SJSA1 (cell line): ENCODE results near the gene TTC21A. TPM values are rescaled to one million over a fixed set of nuclear protein-coding genes. Genes with fewer than 3 reads are reported as not detected.

Source experiments
- DNase-seq, 2 experiments: peaks; one replicate each; pipeline ENCODE4 v3.0.0-alpha.2; 2015 to 2020; ENCODE audit warnings: low spot score in 2 of 2, low read depth in 1 of 2
- H3K27ac ChIP-seq: fragments of 250-450 bp; sonication (Bioruptor Pico); 2 replicates; pipeline ENCODE4 v1.5.1; 2020; ENCODE audit warnings: mild to moderate bottlenecking, moderate library complexity
- H3K27me3 ChIP-seq: fragments of 250-450 bp; sonication (Bioruptor Pico); replicated peaks from 2 replicates; pipeline ENCODE4 v1.5.1; 2020; ENCODE audit warnings: mild to moderate bottlenecking, moderate library complexity
- H3K36me3 ChIP-seq: fragments of 250-450 bp; sonication (Bioruptor Pico); 2 replicates; pipeline ENCODE4 v1.5.1; 2020; ENCODE audit warnings: mild to moderate bottlenecking
- H3K4me1 ChIP-seq: fragments of 250-450 bp; sonication (Bioruptor Pico); replicated peaks from 2 replicates; pipeline ENCODE4 v1.6.1; 2021; ENCODE audit warnings: mild to moderate bottlenecking
- H3K4me3 ChIP-seq: fragments of 250-450 bp; sonication (Bioruptor Pico); 2 replicates; pipeline ENCODE4 v1.5.1; 2020; ENCODE audit warnings: mild to moderate bottlenecking
- H3K9me3 ChIP-seq: fragments of 250-450 bp; sonication (Bioruptor Pico); replicated peaks from 2 replicates; pipeline ENCODE4 v1.5.1; 2020; ENCODE audit warnings: mild to moderate bottlenecking
- total RNA-seq: library from RNA; depleted of rRNA; stranded (reverse); fragments of >200 nt; shearing (Covaris generic); gene quantifications from 2 replicates; pipeline ENCODE4 v1.2.3, GENCODE V29; 2014; rRNA removed

Gene TTC21A
- total RNA-seq, 1 experiment from 2014 or later: 0.24 TPM

GRCh38 chr3:39184081-39184967, 76.8 kb downstream of the TTC21A start:
- H3K36me3 ChIP-seq: no peaks in the 10 kb centered on the region
- no peak overlapping the region for H3K4me3 ChIP-seq
- no peak for DNase-seq

GRCh38 chr3:39184968-39185285, 77.4 kb downstream of the TTC21A start:
- H3K27me3 ChIP-seq: no peaks in the 10 kb centered on the region
- no peak overlapping the region for H3K4me3 ChIP-seq
- H3K36me3 ChIP-seq: no peaks in the 10 kb centered on the region
- H3K4me1 ChIP-seq: peaks cover 19% of the 10 kb centered on the region
- H3K27ac ChIP-seq: no peak overlapping the region
- DNase-seq: no peak
- H3K9me3 ChIP-seq: no peaks in the 10 kb centered on the region

More at GRCh38 chr3:39184081-39184967, 76.8 kb downstream of the TTC21A start:
- Histone ChIP-seq H3K27me3 (no peaks in the 10 kb centered on the region), H3K4me1 (peaks cover 21% of the 10 kb centered on the region), H3K9me3 (no peaks in the 10 kb centered on the region), H3K27ac (no peak overlapping the region)

GRCh38 chr3:39185326-39185958, 78.0 kb downstream of the TTC21A start:
- DNase-seq: no peak
- Histone ChIP-seq H3K4me1 (peaks cover 16% of the 10 kb centered on the region), H3K27ac (no peak overlapping the region), H3K27me3 (no peaks in the 10 kb centered on the region), H3K4me3 (no peak overlapping the region), H3K9me3 (no peaks in the 10 kb centered on the region), H3K36me3 (no peaks in the 10 kb centered on the region)

GRCh38 chr3:39185959-39186691, 78.6 kb downstream of the TTC21A start:
- Histone ChIP-seq H3K27me3 (no peaks in the 10 kb centered on the region), H3K9me3 (no peaks in the 10 kb centered on the region), H3K36me3 (no peaks in the 10 kb centered on the region), H3K4me1 (peaks cover 15% of the 10 kb centered on the region), H3K27ac (no peak overlapping the region), H3K4me3 (no peak overlapping the region)
- no peak for DNase-seq

GRCh38 chr3:39186692-39187151, 79.2 kb downstream of the TTC21A start:
- no peaks in the 10 kb centered on the region for H3K36me3 ChIP-seq
- H3K9me3 ChIP-seq: no peaks in the 10 kb centered on the region
- H3K4me3 ChIP-seq: no peak overlapping the region
- no peaks in the 10 kb centered on the region for H3K27me3 ChIP-seq
- no peak for DNase-seq
- peaks cover 19% of the 10 kb centered on the region for H3K4me1 ChIP-seq
- no peak overlapping the region for H3K27ac ChIP-seq

GRCh38 chr3:39187372-39188155, 80.1 kb downstream of the TTC21A start:
- Histone ChIP-seq H3K4me3 (no peak overlapping the region), H3K9me3 (no peaks in the 10 kb centered on the region), H3K4me1 (peaks cover 27% of the 10 kb centered on the region), H3K27me3 (no peaks in the 10 kb centered on the region), H3K27ac (no peak overlapping the region), H3K36me3 (no peaks in the 10 kb centered on the region)
- no peak for DNase-seq

Other genes starting within 250 kb of the TTC21A start
- gene SCN11A, start 55.7 kb upstream of the TTC21A start, total RNA-seq: not detected in 2 replicates
- gene WDR48, start 55.7 kb upstream of the TTC21A start, total RNA-seq: 14.7 and 17.4 TPM in 2 replicates
- gene GORASP1, start 53 bp upstream of the TTC21A start, total RNA-seq: 22.7 and 39.7 TPM in 2 replicates
- gene CSRNP1, start 45.9 kb downstream of the TTC21A start, total RNA-seq: 11.9 and 14.1 TPM in 2 replicates
- gene XIRP1, start 84.9 kb downstream of the TTC21A start, total RNA-seq: 0.69 and 1.9 TPM in 2 replicates
- not detected in 2 replicates for gene CX3CR1, start 172.4 kb downstream of the TTC21A start, total RNA-seq
- not detected in 2 replicates for gene CCR8, start 222.0 kb downstream of the TTC21A start, total RNA-seq